Aorta (tissue), 5 donors: ENCODE measurements around the gene EDEM1. TPM values are rescaled to one million over a fixed set of nuclear protein-coding genes. Genes with fewer than 3 reads are reported as not detected.

Experiments used
- ATAC-seq: fragments of 200-7000 bp; cut with Tn5 transposase; one replicate; pipeline ENCODE4 v1.9.1; 2022; ENCODE audit warnings: moderate library complexity; ENCODE audit not compliant: low FRiP score
- DNase-seq, 2 donors: peaks; one replicate each; pipeline ENCODE4 v3.0.0-alpha.2; 2020
- H3K27ac ChIP-seq, 2 donors: one replicate each; pipeline ENCODE4 v1.5.1; 2013; ENCODE audit warnings: low read length in 2 of 2, mild to moderate bottlenecking in 2 of 2, moderate library complexity in 2 of 2, control low read depth in 1 of 2, inconsistent platforms in 1 of 2, low read depth in 1 of 2
- H3K27me3 ChIP-seq, 2 donors: one replicate each; pipeline ENCODE4 v1.6.1; 2013; ENCODE audit warnings: control low read depth in 1 of 2, low read length in 1 of 2, mild to moderate bottlenecking in 1 of 2, moderate library complexity in 1 of 2; ENCODE audit not compliant: insufficient read depth in 2 of 2, control insufficient read depth in 1 of 2
- H3K36me3 ChIP-seq, 2 donors: one replicate each; pipeline ENCODE4 v1.6.1; 2013; ENCODE audit warnings: control low read depth in 1 of 2, low read length in 1 of 2, mild to moderate bottlenecking in 1 of 2; ENCODE audit not compliant: insufficient read depth in 2 of 2, control insufficient read depth in 1 of 2
- H3K4me1 ChIP-seq, 2 donors: one replicate each; pipeline ENCODE4 v1.6.1; 2013; ENCODE audit warnings: low read length in 2 of 2, control low read depth in 1 of 2, mild to moderate bottlenecking in 1 of 2, moderate library complexity in 1 of 2; ENCODE audit not compliant: insufficient read depth in 2 of 2, control insufficient read depth in 1 of 2
- H3K4me3 ChIP-seq, 2 donors: one replicate each; pipeline ENCODE4 v1.5.1; 2013; ENCODE audit warnings: low read length in 2 of 2, control low read depth in 1 of 2, mild to moderate bottlenecking in 1 of 2
- H3K9me3 ChIP-seq: one replicate; pipeline ENCODE4 v1.6.1; 2013; ENCODE audit warnings: mild to moderate bottlenecking, low read length; ENCODE audit not compliant: control insufficient read depth
- WGBS, 2 donors: extraction: QIAGEN DNeasy Blood & Tissue Kit; methylation state at CpG; one replicate each; pipeline ENCODE4 v1.1.7; 2013; 5-methylcytosine and 5-hydroxymethylcytosine counted together
- intact Hi-C, 2 donors: fragments of 100-400 bp; cut with DNase I; formaldehyde crosslinking; loops; one replicate each; pipeline versions ENCODE4 v1.14.2 to v1.15.0; 2022
- polyA plus RNA-seq, 2 donors: library from polyadenylated mRNA; stranded (reverse); fragments of 200-250 nt; gene quantifications; one replicate each; pipeline ENCODE4 v1.2.3, GENCODE V29; 2013
- total RNA-seq, 2 donors: library from RNA; stranded (reverse); fragmentation: NEBNext Ultra II Directional; extraction: Animal tissue kit (Norgen Biotek cat#: 25700); gene quantifications; one replicate each; pipeline ENCODE4 v1.2.1, GENCODE V29; 2021
- donor health status: healthy with polysubstance abuse.
- donor health status: Bipolar disorder and iron deficiency.
- donor health status: DM: no; HTN: no; CAD: no.
- donor health status: DM: no; HTN: no; CAD: no.
- donor health status: DM: yes; HTN: yes; CAD: no.

The EDEM1 gene
- total and polyA plus RNA-seq, 4 donors, result 4.0 to 37.9 (median 21.1) TPM

DNA sequence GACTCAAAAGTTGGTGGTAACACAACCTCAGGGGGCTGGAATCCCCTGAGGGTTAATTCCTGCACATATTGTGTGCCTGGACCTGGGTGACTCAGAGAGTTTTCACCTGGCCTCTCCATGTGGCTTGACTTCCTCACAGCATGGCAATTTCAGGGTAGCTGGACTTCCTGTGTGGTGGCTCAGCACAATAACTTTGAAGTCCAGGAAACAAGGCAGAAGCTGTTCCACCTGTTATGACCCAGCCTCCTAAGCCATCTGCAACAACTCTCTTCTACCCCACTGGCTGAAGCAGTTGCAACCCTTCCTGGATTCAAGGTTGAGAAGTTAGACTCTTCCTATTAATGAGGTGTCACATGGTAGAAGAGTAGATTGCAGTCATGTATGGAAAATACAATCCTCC is 58.4 kb downstream of the EDEM1 start:
- Histone ChIP-seq H3K9me3 (peaks cover 1% of the 10 kb centered on the region), H3K27me3 (no peaks in the 10 kb centered on the region), H3K36me3 (no peaks in the 10 kb centered on the region), H3K4me1 (no peaks in the 10 kb centered on the region), H3K27ac (no peak overlapping the region), H3K4me3 (no peak overlapping the region)
- ATAC-seq (no peak), DNase-seq (no peak)
- intact Hi-C loops, result no loop called here

DNA sequence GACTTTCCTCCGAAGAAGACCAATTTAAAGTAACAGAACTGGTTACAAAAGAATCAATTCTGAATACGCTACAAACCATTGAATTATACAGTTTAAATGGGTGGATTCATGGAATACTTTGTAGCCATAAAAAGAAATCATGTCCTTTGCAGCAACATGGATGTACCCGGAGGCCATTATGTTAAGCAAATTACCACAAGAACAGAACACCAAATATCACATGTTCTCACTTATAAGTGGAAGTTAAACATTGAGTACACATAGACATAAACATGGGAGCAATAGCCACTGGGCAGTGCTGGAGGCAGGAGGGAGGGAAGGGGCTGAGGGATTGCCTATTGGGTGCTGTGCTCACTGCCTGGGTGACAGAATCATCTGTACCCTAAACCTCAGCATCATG is 61.3 kb downstream of the EDEM1 start:
- Histone ChIP-seq H3K27ac (no peak overlapping the region), H3K9me3 (no peaks in the 10 kb centered on the region), H3K27me3 (no peaks in the 10 kb centered on the region), H3K4me3 (no peak overlapping the region), H3K4me1 (no peaks in the 10 kb centered on the region), H3K36me3 (no peaks in the 10 kb centered on the region)
- intact Hi-C loops, result no loop called here
- ATAC-seq (no peak), DNase-seq (no peak)
- 82 to 83% methylated on average over 3 of the region's 3 CpGs for WGBS, 2 donors

DNA sequence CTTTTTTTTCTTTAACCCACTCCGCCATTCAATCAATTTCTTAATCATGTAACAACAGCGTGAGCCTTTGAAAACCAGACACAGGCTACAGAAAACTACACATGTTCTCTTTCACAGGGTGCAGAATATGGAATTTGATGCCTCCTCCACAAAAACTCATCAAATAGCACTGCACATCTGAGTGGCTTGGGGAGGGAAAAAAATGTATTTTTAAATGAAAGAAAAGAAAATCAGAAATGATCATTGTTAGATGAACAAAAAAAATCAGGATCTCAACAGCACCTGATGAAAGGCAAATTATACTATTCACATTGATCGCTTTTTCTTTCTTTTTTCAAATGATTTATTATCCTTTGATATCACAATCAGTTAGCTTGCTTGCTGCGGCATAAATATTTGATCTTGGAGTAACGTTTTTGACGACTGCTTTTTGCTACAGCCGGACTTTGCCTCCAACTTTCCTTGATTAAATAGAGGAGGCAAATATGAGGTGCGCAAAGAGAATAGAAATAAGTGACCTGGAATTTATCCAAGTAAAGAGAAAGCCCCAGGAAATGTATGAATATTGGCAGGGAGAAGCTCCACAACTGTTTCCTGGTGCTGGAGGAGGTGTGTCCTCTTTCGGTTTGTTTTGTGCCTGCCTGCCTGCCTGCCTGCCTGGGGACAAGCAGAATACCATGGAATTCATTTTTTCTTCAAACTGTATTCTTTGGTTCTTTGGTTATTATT is 63.1 kb downstream of the EDEM1 start:
- ATAC-seq, result no peak
- Histone ChIP-seq H3K4me3 (peak overlapping the region in 1 of 2 donors; percentile 40), H3K27ac (no peak overlapping the region), H3K36me3 (no peaks in the 10 kb centered on the region), H3K9me3 (no peaks in the 10 kb centered on the region), H3K4me1 (no peaks in the 10 kb centered on the region), H3K27me3 (no peaks in the 10 kb centered on the region)
- intact Hi-C loops, result no loop called here
- WGBS, 2 donors, result 44 to 47% methylated on average over 9 of the region's 9 CpGs
- DNase-seq, result no peak

DNA sequence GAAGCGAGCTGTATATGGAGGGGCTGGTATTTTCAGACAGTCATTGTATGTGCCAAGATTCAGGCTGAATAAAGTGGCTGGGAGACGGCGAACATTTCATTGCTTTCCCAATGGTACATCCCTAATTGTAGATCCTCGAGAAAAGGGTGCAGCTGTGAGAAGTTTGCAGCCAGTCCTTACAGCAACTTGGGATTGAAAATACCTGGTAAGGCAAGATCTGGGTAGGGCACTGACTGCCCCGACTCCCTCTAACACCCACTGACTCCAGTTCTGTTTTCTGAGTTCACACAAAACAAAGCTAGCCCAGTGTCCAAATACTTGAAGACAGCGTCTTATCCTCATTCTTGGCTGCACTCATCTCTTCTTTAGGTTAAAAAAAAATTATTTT is 63.7 kb downstream of the EDEM1 start:
- 41 to 45% methylated on average over 6 of the region's 6 CpGs for WGBS, 2 donors
- ATAC-seq (no peak), DNase-seq (no peak)
- no peaks in the 10 kb centered on the region for H3K4me1 ChIP-seq
- H3K9me3 ChIP-seq, result no peaks in the 10 kb centered on the region
- peak overlapping the region in 1 of 2 donors; percentile 40 for H3K4me3 ChIP-seq
- H3K27ac ChIP-seq, result no peak overlapping the region
- H3K27me3 ChIP-seq, result no peaks in the 10 kb centered on the region
- intact Hi-C loops, result no loop called here
- no peaks in the 10 kb centered on the region for H3K36me3 ChIP-seq

DNA sequence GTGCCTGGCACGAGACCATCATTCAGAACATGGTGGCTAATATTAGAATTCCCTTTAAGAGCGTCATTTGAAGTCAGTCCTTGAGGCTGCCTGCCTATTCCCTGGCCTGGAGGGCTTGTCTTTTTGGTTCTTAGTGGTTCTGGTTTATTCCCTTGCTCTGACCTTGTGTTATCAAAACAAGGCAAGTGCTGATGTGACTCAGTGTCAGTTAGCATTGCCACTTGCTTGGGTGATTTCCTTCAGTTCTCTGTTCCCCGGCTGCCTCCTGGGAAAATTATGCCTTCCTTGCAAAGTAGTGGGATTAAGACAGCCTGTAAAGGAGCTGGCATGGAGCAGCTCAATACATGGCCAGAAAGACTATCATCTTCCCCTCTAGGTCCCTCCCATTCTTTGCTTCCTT is 64.6 kb downstream of the EDEM1 start:
- no peak overlapping the region for H3K27ac ChIP-seq
- H3K4me1 ChIP-seq, result no peaks in the 10 kb centered on the region
- intact Hi-C loops, result no loop called here
- H3K36me3 ChIP-seq, result no peaks in the 10 kb centered on the region
- no peaks in the 10 kb centered on the region for H3K9me3 ChIP-seq
- no peaks in the 10 kb centered on the region for H3K27me3 ChIP-seq
- H3K4me3 ChIP-seq, result no peak overlapping the region
- 63 to 78% methylated on average over 3 of the region's 3 CpGs for WGBS, 2 donors
- DNase-seq, result no peak
- no peak for ATAC-seq

DNA sequence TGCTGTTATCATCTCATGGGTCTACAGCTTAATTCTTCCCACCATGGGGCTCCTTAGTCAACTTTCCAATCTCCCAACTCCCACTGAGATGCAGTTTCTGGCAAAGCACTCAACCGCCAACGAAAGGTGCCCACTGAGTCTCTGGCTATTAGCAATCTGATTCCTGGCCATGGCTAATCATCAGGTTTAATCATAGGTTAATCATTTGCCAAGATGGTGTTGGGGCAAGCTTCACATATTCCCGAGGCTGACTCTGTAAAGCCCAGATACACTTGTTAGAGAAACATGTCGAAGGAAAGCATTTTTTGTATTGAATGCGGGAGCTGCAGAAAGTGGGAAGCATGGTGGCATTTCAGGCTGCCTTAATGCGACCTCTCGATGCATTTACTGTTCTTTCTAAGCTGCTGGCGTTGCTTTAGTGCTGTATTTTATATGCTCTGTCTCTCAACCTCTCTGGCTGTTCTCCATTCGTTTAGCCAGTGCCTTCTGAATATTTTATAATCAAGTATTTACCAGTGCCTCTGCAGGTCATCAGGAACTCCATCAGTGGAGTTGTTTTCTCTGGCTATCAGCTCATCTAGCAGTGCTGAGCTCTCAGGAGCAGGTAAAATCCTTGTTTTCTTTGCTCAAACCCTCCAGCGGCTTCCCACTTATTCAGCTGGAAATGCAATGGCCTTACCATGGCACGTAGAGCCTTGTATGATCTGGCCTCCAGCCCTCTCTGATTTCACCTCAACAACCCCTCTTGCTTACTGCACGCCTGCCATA is 67.0 kb downstream of the EDEM1 start:
- intact Hi-C loops, result no loop called here
- Histone ChIP-seq H3K27ac (no peak overlapping the region), H3K27me3 (no peaks in the 10 kb centered on the region), H3K36me3 (no peaks in the 10 kb centered on the region), H3K9me3 (no peaks in the 10 kb centered on the region), H3K4me1 (no peaks in the 10 kb centered on the region), H3K4me3 (no peak overlapping the region)
- no peak for DNase-seq
- 83 to 87% methylated on average over 12 of the region's 12 CpGs for WGBS, 2 donors
- no peak for ATAC-seq

DNA sequence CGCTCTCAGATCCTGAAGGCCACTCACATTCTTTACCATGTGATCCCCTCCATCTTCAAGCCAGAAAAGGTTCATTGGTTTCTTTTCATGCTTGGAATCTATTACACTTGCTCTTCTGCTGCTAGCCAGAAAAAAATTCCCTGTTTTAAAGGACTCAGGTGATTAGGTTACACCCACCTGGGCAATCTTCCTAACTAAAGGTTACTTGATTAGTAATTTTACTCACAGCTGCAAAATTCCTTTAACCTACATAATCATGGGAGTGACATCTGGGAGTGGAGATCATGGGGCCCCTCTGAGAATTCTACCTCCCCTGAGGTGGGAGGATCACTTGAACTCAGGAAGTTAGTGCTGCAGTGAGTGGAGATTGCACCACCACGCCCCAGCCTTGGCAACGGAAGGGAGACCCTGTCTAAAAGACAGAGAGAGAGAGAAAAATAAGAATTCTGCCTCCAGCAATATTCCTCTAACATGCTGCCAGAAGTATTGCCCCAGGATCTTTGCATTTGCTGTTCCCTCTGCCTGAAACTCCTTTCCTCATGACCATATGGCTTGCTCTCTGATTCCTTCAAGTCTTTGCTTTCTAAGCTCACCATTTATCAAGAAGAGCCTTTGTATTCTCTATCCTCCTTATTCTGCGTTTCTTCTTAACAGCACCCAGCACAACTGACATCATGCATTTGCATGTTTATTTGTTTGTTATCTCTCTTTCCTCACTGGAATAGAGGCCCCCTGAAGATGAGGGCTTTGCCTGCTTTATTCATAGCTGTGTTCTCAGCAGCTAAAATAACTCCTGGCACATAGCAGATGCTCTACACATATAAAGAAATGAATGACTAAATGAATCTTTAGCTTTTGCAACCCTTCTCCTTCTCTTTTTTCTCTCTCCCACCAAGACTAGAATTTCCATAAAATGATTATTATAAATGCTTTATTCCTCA is 68.2 kb downstream of the EDEM1 start:
- no peaks in the 10 kb centered on the region for H3K27me3 ChIP-seq
- DNase-seq, result no peak
- WGBS, 2 donors, result 76 to 78% methylated on average over 4 of the region's 4 CpGs
- no peaks in the 10 kb centered on the region for H3K36me3 ChIP-seq
- no peaks in the 10 kb centered on the region for H3K9me3 ChIP-seq
- no peak overlapping the region for H3K4me3 ChIP-seq
- intact Hi-C loops, result no loop called here
- no peaks in the 10 kb centered on the region for H3K4me1 ChIP-seq
- no peak overlapping the region for H3K27ac ChIP-seq
- ATAC-seq, result no peak

DNA sequence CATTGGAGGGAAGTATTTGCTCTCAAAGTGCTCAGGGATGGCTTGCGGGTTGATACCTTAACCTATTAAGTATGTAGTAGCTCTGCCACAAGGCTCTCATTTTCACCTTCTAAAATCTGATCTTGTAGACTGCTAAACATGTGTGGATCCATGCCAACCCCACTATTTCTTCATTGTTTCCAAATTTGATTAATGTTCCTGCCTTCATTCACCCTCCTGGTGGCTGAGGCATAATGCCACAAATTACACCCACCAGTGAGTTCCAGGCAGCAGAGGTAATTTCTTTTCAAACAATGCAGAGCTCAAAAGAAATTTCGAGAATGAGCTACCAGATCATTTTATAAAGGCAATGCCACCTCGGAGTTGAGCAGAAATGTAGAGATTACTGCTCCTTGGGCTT is 71.0 kb downstream of the EDEM1 start:
- no peak overlapping the region for H3K4me3 ChIP-seq
- H3K9me3 ChIP-seq, result no peaks in the 10 kb centered on the region
- no peak for ATAC-seq
- H3K4me1 ChIP-seq, result no peaks in the 10 kb centered on the region
- DNase-seq, result no peak
- 54 to 56% methylated on average over 3 of the region's 3 CpGs for WGBS, 2 donors
- no peaks in the 10 kb centered on the region for H3K36me3 ChIP-seq
- H3K27me3 ChIP-seq, result no peaks in the 10 kb centered on the region
- no peak overlapping the region for H3K27ac ChIP-seq
- intact Hi-C loops, result no loop called here
